ENCODE data around the gene LYZL4.

GRCh38 chr3:42447481-42447880 lies 37.1 kb upstream of the LYZL4 start:
- TF ChIP-seq CTCF (IDR thresholded peaks at IDR 0.05; ENCODE audit: poor library complexity, severe bottlenecking), result no peak
- TF ChIP-seq RAD21 (conservative IDR thresholded peaks at IDR 0.05), result no peak
- no peak for TF ChIP-seq REST (IDR thresholded peaks at IDR 0.05; ENCODE audit: borderline replicate concordance)
- TF ChIP-seq EP300 (conservative IDR thresholded peaks at IDR 0.05; ENCODE audit: poor library complexity, severe bottlenecking), result no peak
- TF ChIP-seq EZH2 (IDR thresholded peaks at IDR 0.05; ENCODE audit: borderline replicate concordance, insufficient read depth, low read length, poor library complexity, severe bottlenecking), result no peak
- no peak for TF ChIP-seq POLR2AphosphoS5 (IDR thresholded peaks at IDR 0.05)
- no peak for TF ChIP-seq TAF1 (IDR thresholded peaks at IDR 0.05; ENCODE audit: low read depth)
